Head of caudate nucleus (tissue), 42 donors: ENCODE data around the gene CUZD1.
A peak's percentile ranks its signal among the peaks of the same experiment; 100 is the strongest.

Experiments
- DNase-seq, 42 donors: peaks; one replicate each; pipeline versions ENCODE4 v3.0.0 to v3.0.0-alpha.2; 2020 to 2021; ENCODE audit warnings: mixed read lengths in 7 of 42
- intact Hi-C: fragments of 100-400 bp; cut with DNase I; formaldehyde crosslinking; loops from one replicate; pipeline ENCODE4 v1.15.0; 2022

CUZD1 gene

GRCh38 chr10:122828716-122829255, 16.9 kb downstream of the CUZD1 start:
- intact Hi-C loops = no loop called here
- DNase-seq = no peak

DNA sequence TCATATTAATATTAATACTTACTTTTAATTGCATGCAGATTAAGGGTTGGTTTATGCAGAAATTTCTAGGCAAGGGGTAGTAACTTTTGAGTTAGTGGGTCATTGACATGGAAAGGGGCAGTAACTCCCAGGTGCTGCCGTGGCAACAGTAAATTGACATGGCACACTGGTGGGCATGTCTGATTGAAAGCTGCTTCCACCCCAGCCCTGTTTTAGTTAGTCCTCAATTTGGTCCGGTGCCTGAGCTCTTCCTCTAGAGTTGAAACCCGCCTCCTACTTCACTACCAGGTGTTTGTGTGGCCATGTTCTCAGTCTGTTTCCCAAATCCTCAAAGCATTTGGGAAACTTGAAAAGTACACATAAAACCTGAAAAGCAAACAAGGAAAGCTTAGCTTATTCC, 18.4 kb downstream of the CUZD1 start:
- no peak for DNase-seq
- intact Hi-C loops = no loop called here

DNA sequence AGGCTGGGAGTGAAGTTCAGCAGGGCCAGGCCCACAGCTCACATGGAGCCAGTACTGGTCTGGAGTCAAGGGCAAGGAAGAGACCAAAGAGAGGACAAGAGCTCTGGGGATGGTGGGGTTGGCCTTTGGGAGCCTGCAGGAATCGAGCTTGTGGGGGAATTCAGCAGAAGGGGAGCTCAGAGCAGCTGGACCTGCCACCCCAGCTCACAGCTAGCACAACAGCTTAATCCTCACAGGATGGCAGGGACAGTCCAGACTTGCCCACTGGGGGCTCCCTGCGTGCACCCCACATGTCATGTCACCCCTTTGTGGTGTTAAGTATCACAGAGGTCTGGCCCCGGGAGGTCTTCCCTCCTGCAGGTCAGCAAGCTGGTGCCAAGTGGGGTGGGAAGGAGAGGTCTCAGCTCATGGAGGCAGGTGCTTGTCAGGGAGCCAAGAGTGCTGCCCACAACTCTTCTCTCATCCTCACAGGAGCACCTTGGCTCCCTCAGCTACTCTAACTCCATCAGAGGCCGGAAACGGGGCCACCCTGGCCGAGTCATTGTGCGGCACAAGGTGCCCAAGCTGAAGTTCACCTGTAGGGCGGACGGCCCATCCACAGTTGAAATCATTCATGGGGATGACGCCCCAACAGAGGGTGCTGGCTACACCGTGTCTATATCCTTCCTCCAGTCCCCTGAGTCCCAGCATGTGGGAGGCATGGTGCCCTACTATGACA, 22.5 kb downstream of the CUZD1 start:
- intact Hi-C loops = no loop called here

GRCh38 chr10:122821808-122822207, 23.8 kb downstream of the CUZD1 start:
- intact Hi-C loops = no loop called here
- no peak for DNase-seq

More for the DNA sequence above, 22.5 kb downstream of the CUZD1 start:
- no peak for DNase-seq

GRCh38 chr10:122815458-122815857, 30.2 kb downstream of the CUZD1 start:
- intact Hi-C loops = no loop called here
- no peak for DNase-seq

DNA sequence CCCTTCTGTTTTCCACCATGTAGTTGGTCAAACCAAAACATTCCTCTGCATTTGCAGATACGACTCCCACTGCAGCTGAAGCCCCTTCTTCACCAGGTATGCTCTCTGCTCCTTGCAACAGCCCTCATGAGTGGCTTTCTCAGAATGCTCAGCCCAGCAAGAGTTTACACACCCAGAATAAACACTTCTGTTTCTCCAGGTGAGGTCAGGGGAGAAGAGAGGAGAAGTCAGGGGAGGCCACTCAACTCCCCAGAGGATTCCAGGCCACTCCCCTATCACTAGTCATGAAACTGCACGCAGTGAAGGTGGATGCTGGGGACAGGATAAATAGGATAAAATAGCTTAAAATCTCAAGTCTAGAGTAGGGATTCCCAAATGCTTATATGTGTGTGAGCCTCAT, 31.2 kb downstream of the CUZD1 start:
- intact Hi-C loops = no loop called here
- no peak for DNase-seq

GRCh38 chr10:122812751-122813150, 32.9 kb downstream of the CUZD1 start:
- intact Hi-C loops = no loop called here
- DNase-seq = no peak

DNA sequence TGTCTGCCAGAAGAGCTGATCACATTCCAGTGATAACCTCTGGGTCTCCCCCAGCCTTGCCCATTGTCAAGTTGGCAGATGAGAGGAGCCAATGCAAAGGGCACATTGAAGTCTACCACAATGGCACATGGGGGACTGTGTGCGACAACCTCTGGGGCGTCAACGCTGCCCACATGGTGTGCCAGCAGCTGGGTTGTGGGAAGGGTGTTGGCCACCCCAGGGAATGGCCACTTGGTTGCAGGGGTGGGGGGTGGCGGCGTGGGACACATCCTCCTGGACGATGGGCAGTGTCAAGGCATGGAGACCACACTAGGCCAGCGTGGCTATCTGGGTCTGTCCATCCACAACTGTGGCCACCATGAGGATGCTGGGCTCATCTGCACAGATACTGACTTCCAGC, 43.4 kb downstream of the CUZD1 start:
- intact Hi-C loops = no loop called here
- DNase-seq = no peak

DNA sequence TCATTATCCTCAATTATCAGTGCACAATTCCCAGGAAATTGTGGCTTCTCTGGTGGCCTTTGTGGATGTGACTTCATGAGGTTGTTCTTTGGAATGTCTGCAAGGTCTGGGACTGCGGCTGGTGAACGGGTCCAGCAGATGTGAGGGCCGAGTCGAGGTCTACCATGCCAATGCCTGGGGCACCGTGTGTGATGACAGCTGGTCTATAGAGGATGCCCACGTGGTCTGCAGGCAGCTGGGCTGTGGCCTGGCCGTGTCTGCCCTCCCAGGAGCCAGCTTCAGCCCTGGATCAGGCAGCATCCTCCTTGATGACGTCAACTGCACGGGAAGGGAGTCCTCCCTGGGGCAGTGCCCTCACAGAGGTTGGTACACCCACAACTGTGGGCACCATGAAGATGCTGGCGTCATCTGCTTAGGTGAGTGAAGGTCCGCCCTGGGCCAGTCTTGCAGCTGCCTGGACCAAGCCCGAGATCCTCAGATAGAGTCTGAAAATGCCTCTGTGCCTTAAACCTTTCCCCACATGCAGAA, 46.9 kb downstream of the CUZD1 start:
- DNase-seq = no peak

DNA sequence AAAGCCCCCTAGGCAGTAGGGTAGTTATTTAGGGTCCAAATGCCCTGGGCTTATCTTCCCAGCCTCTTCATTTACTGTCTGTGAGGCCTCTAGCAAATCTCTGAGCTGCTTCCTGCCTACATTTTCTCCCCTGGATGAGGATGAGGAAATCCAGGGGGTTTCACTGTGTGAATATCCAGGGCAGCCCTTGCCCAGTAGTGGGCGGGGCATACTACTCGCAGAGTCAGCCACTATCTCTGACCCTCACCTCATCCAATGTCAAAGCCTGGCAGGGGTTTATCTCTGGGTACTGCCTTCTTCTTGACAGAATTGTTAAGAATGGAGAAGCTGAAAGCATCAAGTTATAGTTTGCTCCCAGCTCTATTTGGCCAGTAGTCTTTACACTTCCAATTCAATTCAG, 48.9 kb downstream of the CUZD1 start:
- DNase-seq = no peak
- intact Hi-C loops = no loop called here

More for the DNA sequence above, 46.9 kb downstream of the CUZD1 start:
- intact Hi-C loops = no loop called here

DNA sequence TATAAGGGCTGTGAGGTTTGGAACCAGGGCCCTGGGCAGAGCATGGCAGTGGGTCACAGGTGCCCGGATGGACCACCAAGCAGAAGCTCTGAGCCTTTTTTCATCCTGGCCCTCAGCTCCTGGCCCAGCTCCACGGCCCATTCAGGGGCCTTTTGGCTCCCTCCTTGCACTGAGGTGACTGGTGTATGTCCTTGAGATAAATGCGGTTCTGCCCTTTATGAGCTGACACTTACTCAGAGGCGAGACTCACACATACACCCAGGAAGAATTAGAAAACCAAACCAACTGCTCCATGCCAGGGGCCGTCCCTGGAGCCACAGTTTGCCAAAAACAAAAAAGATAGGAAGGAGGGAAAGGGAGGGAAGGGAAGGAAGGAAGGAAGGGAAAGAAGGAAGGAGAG, 49.7 kb downstream of the CUZD1 start:
- no peak for DNase-seq
- intact Hi-C loops = no loop called here

GRCh38 chr10:122786269-122786668, 59.4 kb downstream of the CUZD1 start:
- intact Hi-C loops = no loop called here
- DNase-seq = peak in 7 of 42 donors; percentile 12 to 55 (median 24)

GRCh38 chr10:122782911-122783310, 62.7 kb downstream of the CUZD1 start:
- intact Hi-C loops = no loop called here
- peak in 38 of 42 donors; percentile 32 to 79 (median 56) for DNase-seq
